ENCODE measurements around the gene BANF1.
"Not testable (repeated sequence)": the region's sequence is repeated elsewhere in the genome, so short reads cannot be mapped to it uniquely, and the experiment has no call there.

BANF1 gene

DNA sequence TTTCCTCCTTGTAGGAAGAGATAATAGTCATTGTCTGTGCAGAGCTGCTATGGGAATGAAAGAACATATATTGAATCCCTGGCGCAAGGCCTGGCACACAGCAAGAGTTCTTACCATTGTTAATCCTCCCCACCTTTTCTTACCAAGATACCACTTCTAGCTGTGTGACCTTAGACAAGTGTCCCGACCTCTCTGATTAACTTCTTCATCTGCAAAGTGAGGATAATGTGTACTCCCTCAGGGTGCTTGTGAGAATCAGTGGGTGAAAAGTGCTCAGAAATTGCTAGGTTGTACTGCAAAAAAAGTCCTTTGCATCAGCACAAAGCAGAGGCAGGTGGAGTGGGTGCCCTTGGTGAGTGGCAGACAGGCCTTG lies 5.8 kb downstream of the BANF1 start:
- no peak overlapping the region for H3K4me3 ChIP-seq (ENCODE audit: low read depth, low read length)
- TF ChIP-seq, protein P1, sequence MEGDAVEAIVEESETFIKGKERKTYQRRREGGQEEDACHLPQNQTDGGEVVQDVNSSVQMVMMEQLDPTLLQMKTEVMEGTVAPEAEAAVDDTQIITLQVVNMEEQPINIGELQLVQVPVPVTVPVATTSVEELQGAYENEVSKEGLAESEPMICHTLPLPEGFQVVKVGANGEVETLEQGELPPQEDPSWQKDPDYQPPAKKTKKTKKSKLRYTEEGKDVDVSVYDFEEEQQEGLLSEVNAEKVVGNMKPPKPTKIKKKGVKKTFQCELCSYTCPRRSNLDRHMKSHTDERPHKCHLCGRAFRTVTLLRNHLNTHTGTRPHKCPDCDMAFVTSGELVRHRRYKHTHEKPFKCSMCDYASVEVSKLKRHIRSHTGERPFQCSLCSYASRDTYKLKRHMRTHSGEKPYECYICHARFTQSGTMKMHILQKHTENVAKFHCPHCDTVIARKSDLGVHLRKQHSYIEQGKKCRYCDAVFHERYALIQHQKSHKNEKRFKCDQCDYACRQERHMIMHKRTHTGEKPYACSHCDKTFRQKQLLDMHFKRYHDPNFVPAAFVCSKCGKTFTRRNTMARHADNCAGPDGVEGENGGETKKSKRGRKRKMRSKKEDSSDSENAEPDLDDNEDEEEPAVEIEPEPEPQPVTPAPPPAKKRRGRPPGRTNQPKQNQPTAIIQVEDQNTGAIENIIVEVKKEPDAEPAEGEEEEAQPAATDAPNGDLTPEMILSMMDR (IDR thresholded peaks at IDR 0.05; ENCODE audit: low read depth, low read length): no peak
- no peak for DNase-seq (ENCODE audit: low read depth, low spot score)
- in situ Hi-C loops (cut with HindIII; ENCODE audit: low sequenced_read_pairs): no loop called here

DNA sequence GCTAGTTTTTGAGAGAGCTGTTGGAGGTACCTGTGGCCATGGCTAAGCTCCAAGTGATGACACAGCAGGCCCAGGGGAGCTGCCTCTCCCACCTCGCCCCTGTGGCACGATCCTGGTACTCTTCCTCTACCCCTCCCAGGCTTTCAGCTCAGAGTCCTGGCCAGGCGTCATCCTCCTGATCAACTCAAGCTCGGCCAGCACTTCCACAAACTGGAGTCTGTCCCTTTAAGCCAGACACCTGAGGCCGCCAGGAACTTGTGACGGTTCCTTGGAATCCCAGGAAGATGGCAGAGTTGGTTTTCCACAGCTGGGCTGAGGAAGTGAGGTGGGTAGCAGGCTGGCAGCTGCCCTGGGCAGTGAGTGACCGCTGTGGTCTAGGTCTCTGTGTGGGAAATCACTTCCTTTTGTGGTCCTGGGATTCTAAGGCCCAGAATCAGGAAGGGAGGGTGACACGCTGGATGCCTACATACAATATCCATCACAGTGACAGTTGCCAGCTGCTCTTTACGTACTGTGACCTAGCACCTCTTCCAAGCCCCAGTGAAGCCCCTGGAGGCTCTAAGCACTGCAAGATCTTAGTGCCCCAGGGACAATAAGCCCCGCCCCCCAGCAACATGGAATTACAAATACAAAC lies 6.3 kb downstream of the BANF1 start:
- DNase-seq (ENCODE audit: low read depth, low spot score): no peak
- TF ChIP-seq, protein P1 (IDR thresholded peaks at IDR 0.05; ENCODE audit: low read depth, low read length): no peak
- no peak overlapping the region for H3K4me3 ChIP-seq (ENCODE audit: low read depth, low read length)
- in situ Hi-C loops (cut with HindIII; ENCODE audit: low sequenced_read_pairs): no loop called here

DNA sequence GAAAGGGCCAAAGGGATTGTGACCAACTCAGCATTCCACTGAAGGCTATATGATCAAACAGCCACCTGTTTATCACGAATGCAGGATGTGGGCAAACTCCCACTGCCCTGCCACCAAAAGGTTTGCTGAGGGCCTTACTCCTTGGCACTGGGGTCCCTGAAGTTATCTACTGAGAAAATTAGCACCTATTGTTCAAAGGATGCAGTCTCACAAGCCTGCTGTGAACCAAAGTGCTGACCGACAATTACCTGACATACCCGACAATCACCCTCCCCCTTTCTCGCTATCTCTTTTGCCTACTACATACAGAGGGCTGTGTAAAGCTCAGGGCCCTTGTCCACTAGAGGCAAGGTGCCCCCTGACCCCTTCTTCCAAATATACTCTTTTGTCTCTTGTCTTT lies 7.7 kb downstream of the BANF1 start:
- in situ Hi-C loops (cut with HindIII; ENCODE audit: low sequenced_read_pairs); H3K4me3 ChIP-seq (ENCODE audit: low read depth, low read length); DNase-seq (ENCODE audit: low read depth, low spot score): not testable (repeated sequence)

DNA sequence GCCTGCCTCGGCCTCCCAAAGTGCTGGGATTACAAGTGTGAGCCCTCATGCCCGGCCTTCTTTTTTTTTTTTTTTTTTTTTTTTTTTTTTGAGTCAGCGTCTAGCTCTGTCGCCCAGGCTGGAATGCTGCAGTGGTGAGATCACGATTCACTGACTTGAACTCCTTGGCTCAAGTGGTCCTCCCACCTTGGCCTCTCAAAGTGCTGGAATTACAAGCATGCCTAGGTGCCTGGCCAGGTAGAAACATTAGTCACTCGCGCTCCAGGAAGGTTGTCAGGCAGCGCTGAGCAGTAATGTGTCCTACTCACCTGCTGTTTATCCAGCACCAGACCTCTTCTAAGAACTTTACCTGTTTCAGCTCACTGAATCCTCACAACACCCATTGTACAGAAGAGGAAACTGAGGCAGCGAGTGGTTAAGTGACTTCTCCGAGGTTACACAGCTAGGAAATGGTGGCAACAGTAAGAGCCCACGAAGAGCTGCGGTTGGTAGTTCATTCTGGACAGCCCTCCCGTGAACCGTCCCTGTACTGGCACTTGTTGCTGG lies 9.0 kb downstream of the BANF1 start:
- TF ChIP-seq, protein P1 (IDR thresholded peaks at IDR 0.05; ENCODE audit: low read depth, low read length): no peak
- DNase-seq (ENCODE audit: low read depth, low spot score): peak; percentile 40
- in situ Hi-C loops (cut with HindIII; ENCODE audit: low sequenced_read_pairs): no loop called here
- no peak overlapping the region for H3K4me3 ChIP-seq (ENCODE audit: low read depth, low read length)

DNA sequence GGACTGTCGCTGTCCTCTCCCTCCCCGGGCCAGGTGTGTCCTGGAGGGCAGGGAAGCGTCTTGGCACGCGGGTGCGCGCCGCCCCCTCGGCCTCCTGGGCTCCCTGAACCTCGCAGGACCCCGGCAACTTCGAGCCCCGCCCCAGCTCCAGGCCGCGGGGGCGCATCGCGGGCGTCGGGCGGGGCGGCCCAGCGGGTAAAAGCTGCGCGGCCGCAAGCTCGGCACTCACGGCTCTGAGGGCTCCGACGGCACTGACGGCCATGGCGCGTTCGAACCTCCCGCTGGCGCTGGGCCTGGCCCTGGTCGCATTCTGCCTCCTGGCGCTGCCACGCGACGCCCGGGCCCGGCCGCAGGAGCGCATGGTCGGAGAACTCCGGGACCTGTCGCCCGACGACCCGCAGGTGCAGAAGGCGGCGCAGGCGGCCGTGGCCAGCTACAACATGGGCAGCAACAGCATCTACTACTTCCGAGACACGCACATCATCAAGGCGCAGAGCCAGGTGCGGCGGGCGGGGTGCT lies 9.5 kb downstream of the BANF1 start, which contains the start of gene CST6:
TSS of gene CST6 (plus strand) at position 224 of the 519 bp plus-strand sequence. CDS start at position 261, 37 bp downstream.
- TF ChIP-seq, protein P1 (IDR thresholded peaks at IDR 0.05; ENCODE audit: low read depth, low read length): no peak
- in situ Hi-C loops (cut with HindIII; ENCODE audit: low sequenced_read_pairs): no loop called here
- no peak for DNase-seq (ENCODE audit: low read depth, low spot score)
- no peak within 1 kb of the TSS for H3K4me3 ChIP-seq (ENCODE audit: low read depth, low read length)

DNA sequence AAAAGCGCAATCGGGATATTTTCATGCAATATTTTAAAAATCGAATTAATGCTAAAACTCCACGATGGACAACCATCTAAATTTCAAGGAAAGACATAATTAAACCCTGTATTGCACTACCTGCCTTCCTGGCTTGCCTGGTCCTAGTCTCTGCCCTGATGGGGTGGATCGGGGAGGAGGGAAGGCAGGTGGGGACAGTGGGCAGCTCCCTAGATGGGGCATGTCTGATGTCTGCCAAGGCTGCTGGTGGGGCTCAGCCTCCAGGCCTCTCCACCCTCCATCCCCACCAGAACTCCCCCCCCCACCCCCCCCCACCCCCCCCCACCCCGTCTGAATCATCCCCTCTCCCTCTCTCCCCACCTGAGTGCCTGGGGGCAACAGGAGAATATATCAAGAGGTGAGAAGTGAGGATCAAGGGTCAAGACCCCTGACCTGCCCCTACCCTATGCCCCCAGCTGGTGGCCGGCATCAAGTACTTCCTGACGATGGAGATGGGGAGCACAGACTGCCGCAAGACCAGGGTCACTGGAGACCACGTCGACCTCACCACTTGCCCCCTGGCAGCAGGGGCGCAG lies 10.2 kb downstream of the BANF1 start:
- in situ Hi-C loops (cut with HindIII; ENCODE audit: low sequenced_read_pairs): no loop called here
- no peak for DNase-seq (ENCODE audit: low read depth, low spot score)
- TF ChIP-seq, protein P1 (IDR thresholded peaks at IDR 0.05; ENCODE audit: low read depth, low read length): no peak
- H3K4me3 ChIP-seq (ENCODE audit: low read depth, low read length): no peak overlapping the region
